DND-41 (cell line): ENCODE data around the gene SLC12A8.
"Not testable (repeated sequence)": the region's sequence is repeated elsewhere in the genome, so short reads cannot be mapped to it uniquely, and the experiment has no call there.

Experiments used
- ATAC-seq: fragments of 200-7000 bp; cut with Tn5 transposase; 3 replicates; pipeline ENCODE4 v1.9.1; 2021; ENCODE audit warnings: low read depth; ENCODE audit not compliant: insufficient read depth
- DNase-seq: peaks from one replicate; pipeline ENCODE4 v3.0.0-alpha.2; 2020
- H2AFZ ChIP-seq: 2 replicates; pipeline ENCODE4 v1.6.0; 2012; ENCODE audit warnings: low read depth, low read length
- H3K27ac ChIP-seq: 2 replicates; pipeline ENCODE4 v1.5.1; 2012; ENCODE audit warnings: low read length, inconsistent platforms
- H3K27me3 ChIP-seq: fragments of 200-600 bp; sonication (generic); 2 replicates; pipeline ENCODE4 v1.6.0; 2012; ENCODE audit warnings: low read length, mild to moderate bottlenecking, inconsistent platforms; ENCODE audit not compliant: insufficient read depth, poor library complexity
- H3K36me3 ChIP-seq: 2 replicates; pipeline ENCODE4 v1.5.1; 2012; ENCODE audit warnings: low read length, inconsistent platforms; ENCODE audit not compliant: insufficient read depth
- H3K4me1 ChIP-seq: 2 replicates; pipeline ENCODE4 v1.5.1; 2012; ENCODE audit warnings: mild to moderate bottlenecking, low read length; ENCODE audit not compliant: insufficient read depth
- H3K4me2 ChIP-seq: 2 replicates; pipeline ENCODE4 v1.6.0; 2012; ENCODE audit warnings: mild to moderate bottlenecking, moderate library complexity, low read length, inconsistent platforms; ENCODE audit not compliant: insufficient read depth
- H3K4me3 ChIP-seq, 2 experiments: fragments of 200-600 bp in 1 of 2; shearing (Covaris generic) in 1 of 2; 2 replicates each; pipeline ENCODE4 v1.5.1; 2012 to 2016; ENCODE audit warnings: inconsistent platforms in 2 of 2, low read length in 2 of 2, mild to moderate bottlenecking in 2 of 2, low read depth in 1 of 2, moderate library complexity in 1 of 2
- H3K79me2 ChIP-seq: 2 replicates; pipeline ENCODE4 v1.6.0; 2012; ENCODE audit warnings: low read length, inconsistent platforms; ENCODE audit not compliant: insufficient read depth
- H3K9ac ChIP-seq: 2 replicates; pipeline ENCODE4 v1.6.0; 2012; ENCODE audit warnings: low read depth, mild to moderate bottlenecking, inconsistent platforms, low read length, moderate library complexity
- H3K9me3 ChIP-seq: 2 replicates; pipeline ENCODE4 v1.5.1; 2012; ENCODE audit warnings: low read length, moderate library complexity, mild to moderate bottlenecking, inconsistent platforms; ENCODE audit not compliant: insufficient read depth, severe bottlenecking
- H4K20me1 ChIP-seq: 2 replicates; pipeline ENCODE4 v1.6.0; 2012; ENCODE audit warnings: low read length; ENCODE audit not compliant: insufficient read depth
- EZH2 ChIP-seq: IDR thresholded peaks from 3 replicates; pipeline ENCODE4 v1.6.1; 2012; ENCODE audit warnings: borderline replicate concordance, low read depth, mild to moderate bottlenecking, moderate library complexity, low read length, inconsistent platforms; ENCODE audit not compliant: severe bottlenecking
- TF ChIP-seq, protein P1 (sequence below): IDR thresholded peaks from 2 replicates; pipeline ENCODE4 v1.5.1; 2012; ENCODE audit warnings: borderline replicate concordance, low read length, moderate library complexity, mild to moderate bottlenecking; ENCODE audit not compliant: poor library complexity, severe bottlenecking; ENCODE audit errors: extremely low read depth

The SLC12A8 gene

DNA sequence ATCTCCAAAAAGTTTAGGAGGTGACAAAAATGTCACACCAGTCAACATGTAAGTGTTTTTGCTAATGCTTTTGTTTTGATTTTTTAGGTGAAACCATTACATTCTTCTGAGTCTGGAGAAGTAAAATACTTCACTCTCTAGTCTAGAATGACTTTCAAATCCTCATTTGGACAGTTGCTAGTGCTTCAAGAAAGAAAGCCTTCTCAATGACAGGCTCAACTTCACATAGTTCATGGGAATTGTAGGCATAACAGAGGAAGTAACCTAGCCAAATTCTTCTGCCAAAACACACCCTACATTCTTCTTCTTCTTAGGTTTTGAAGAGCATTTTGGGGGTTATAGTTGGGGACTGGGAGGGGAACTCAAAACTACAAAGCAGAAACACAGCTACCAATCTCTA, 127.4 kb downstream of the SLC12A8 start:
- no peak overlapping the region for H3K27ac ChIP-seq
- no peaks in the 10 kb centered on the region for H3K4me1 ChIP-seq
- TF ChIP-seq, protein P1, sequence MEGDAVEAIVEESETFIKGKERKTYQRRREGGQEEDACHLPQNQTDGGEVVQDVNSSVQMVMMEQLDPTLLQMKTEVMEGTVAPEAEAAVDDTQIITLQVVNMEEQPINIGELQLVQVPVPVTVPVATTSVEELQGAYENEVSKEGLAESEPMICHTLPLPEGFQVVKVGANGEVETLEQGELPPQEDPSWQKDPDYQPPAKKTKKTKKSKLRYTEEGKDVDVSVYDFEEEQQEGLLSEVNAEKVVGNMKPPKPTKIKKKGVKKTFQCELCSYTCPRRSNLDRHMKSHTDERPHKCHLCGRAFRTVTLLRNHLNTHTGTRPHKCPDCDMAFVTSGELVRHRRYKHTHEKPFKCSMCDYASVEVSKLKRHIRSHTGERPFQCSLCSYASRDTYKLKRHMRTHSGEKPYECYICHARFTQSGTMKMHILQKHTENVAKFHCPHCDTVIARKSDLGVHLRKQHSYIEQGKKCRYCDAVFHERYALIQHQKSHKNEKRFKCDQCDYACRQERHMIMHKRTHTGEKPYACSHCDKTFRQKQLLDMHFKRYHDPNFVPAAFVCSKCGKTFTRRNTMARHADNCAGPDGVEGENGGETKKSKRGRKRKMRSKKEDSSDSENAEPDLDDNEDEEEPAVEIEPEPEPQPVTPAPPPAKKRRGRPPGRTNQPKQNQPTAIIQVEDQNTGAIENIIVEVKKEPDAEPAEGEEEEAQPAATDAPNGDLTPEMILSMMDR, result no peak
- TF ChIP-seq EZH2, result no peak
- H4K20me1 ChIP-seq, result no peaks in the 10 kb centered on the region
- no peaks in the 10 kb centered on the region for H3K9me3 ChIP-seq
- no peak for DNase-seq
- ATAC-seq, result no peak
- H3K79me2 ChIP-seq, result no peaks in the 10 kb centered on the region
- H3K4me2 ChIP-seq, result no peak overlapping the region
- H3K27me3 ChIP-seq, result peaks cover 12% of the 10 kb centered on the region
- no peak overlapping the region for H3K9ac ChIP-seq
- no peaks in the 10 kb centered on the region for H3K36me3 ChIP-seq
- H3K4me3 ChIP-seq, result no peak overlapping the region
- H2AFZ ChIP-seq, result no peak overlapping the region

- TF ChIP-seq, protein P1, result no peak
- TF ChIP-seq EZH2, result no peak
- no peak for ATAC-seq
Measured at GRCh38 chr3:125083776-125084175, 128.8 kb downstream of the SLC12A8 start.

DNA sequence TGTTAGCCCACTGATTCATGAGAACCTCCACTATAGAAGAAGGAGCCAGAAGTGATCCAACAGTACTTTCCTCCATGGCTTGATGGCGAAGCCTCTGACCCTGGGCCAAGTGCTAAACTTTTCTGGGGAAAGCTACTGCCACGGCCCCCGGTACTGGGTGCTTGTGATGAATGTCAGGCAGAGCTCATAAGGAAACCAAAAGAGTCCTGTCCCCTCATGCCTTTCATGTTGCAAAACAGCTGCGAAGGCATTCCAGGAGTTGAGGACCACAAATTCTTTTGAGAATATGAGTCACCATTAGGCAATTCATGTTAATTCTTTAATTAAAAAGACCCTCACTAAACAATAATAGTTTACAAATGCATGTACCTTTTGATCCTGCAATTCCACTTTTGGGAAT, 130.2 kb downstream of the SLC12A8 start:
- H3K36me3 ChIP-seq, H3K27ac ChIP-seq, DNase-seq, H3K79me2 ChIP-seq, H3K4me1 ChIP-seq, H4K20me1 ChIP-seq, H3K9ac ChIP-seq, H2AFZ ChIP-seq, ATAC-seq, H3K9me3 ChIP-seq, H3K4me2 ChIP-seq, H3K4me3 ChIP-seq: not testable (repeated sequence)
- H3K27me3 ChIP-seq, result peaks cover 12% of the 10 kb centered on the region

More at GRCh38 chr3:125083776-125084175, 128.8 kb downstream of the SLC12A8 start:
- H3K4me2 ChIP-seq, result no peak overlapping the region
- no peaks in the 10 kb centered on the region for H3K36me3 ChIP-seq
- H3K4me3 ChIP-seq, result no peak overlapping the region
- H3K27me3 ChIP-seq, result peaks cover 12% of the 10 kb centered on the region
- H3K4me1 ChIP-seq, result no peaks in the 10 kb centered on the region
- H4K20me1 ChIP-seq, result no peaks in the 10 kb centered on the region
- no peak overlapping the region for H3K27ac ChIP-seq
- no peak for DNase-seq
- no peak overlapping the region for H3K9ac ChIP-seq
- no peak overlapping the region for H2AFZ ChIP-seq
- no peaks in the 10 kb centered on the region for H3K9me3 ChIP-seq
- H3K79me2 ChIP-seq, result no peaks in the 10 kb centered on the region

DNA sequence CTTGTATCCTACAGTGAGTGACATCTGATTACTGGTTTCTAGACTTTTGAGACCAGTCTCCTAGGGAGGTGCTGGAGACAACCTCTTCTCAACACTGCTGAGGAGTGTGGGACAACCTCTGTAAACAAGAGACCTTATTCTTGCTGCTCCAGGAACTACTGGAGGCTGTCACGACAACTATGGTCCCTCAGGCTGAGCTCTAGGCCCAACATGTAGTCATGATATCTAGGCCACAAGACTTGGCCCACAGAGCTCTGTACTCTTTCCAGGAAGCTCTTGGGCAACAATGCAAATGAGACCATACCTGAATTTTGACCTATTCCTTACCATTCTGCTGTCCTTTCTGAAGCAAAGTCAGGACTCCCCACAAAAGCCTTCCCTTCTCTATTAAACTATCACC, 132.5 kb downstream of the SLC12A8 start:
- no peak overlapping the region for H3K4me3 ChIP-seq
- ATAC-seq (no peak), DNase-seq (no peak)
- H3K36me3 ChIP-seq, result no peaks in the 10 kb centered on the region
- H3K4me1 ChIP-seq, result no peaks in the 10 kb centered on the region
- H4K20me1 ChIP-seq, result no peaks in the 10 kb centered on the region; the same call in 1 of the 2 replicates
- no peak overlapping the region for H3K27ac ChIP-seq
- no peak overlapping the region for H3K4me2 ChIP-seq
- TF ChIP-seq, protein P1, result no peak
- no peak for TF ChIP-seq EZH2
- H3K27me3 ChIP-seq, result peaks cover 12% of the 10 kb centered on the region
- no peak overlapping the region for H3K9ac ChIP-seq
- H3K79me2 ChIP-seq, result no peaks in the 10 kb centered on the region
- H2AFZ ChIP-seq, result no peak overlapping the region
- H3K9me3 ChIP-seq, result no peaks in the 10 kb centered on the region
